Measurements from ENCODE around the gene BARHL2. TPM values are rescaled to one million over a fixed set of nuclear protein-coding genes. Genes with fewer than 3 reads are reported as not detected.

Gene BARHL2
- polyA plus RNA-seq, 4 donors = not detected

GRCh38 chr1:90715309-90715708, 1.8 kb downstream of the BARHL2 start:
- DNase-seq (no peak), FAIRE-seq (no peak)
- peaks cover 0 to 5% (median 0%) of the 10 kb centered on the region in 3 donors for H3K4me1 ChIP-seq (ENCODE audit: control insufficient read depth in 3 of 3, insufficient read depth in 2 of 3, low read depth in 1 of 3, low read length in 2 of 3)
- H3K27me3 ChIP-seq (ENCODE audit: control insufficient read depth in 3 of 3, insufficient read depth in 3 of 3, low read length in 3 of 3) = peaks cover 0 to 90% (median 76%) of the 10 kb centered on the region in 3 donors
- no peak overlapping the region for H3K4me3 ChIP-seq (ENCODE audit: low read depth in 1 of 3, low read length in 3 of 3)
- H3K27ac ChIP-seq (ENCODE audit: low read depth in 1 of 3, low read length in 2 of 3) = no peak overlapping the region
- 2 to 6% (median 4%) methylated on average over 5 of the region's 5 CpGs for WGBS, 3 donors
- no peaks in the 10 kb centered on the region for H3K36me3 ChIP-seq (ENCODE audit: control insufficient read depth in 3 of 3, insufficient read depth in 2 of 3, low read depth in 1 of 3, low read length in 3 of 3)
- no peaks in the 10 kb centered on the region for H3K9me3 ChIP-seq (ENCODE audit: control insufficient read depth in 2 of 2, insufficient read depth in 1 of 2, low read depth in 1 of 2, low read length in 1 of 2)

GRCh38 chr1:90714521-90714951, 2.6 kb downstream of the BARHL2 start:
- FAIRE-seq (no peak), DNase-seq (no peak)
- Histone ChIP-seq H3K4me1 (ENCODE audit: control insufficient read depth in 3 of 3, insufficient read depth in 2 of 3, low read depth in 1 of 3, low read length in 2 of 3) (peaks cover 0 to 5% (median 0%) of the 10 kb centered on the region in 3 donors), H3K4me3 (ENCODE audit: low read depth in 1 of 3, low read length in 3 of 3) (no peak overlapping the region), H3K36me3 (ENCODE audit: control insufficient read depth in 3 of 3, insufficient read depth in 2 of 3, low read depth in 1 of 3, low read length in 3 of 3) (no peaks in the 10 kb centered on the region), H3K9me3 (ENCODE audit: control insufficient read depth in 2 of 2, insufficient read depth in 1 of 2, low read depth in 1 of 2, low read length in 1 of 2) (no peaks in the 10 kb centered on the region), H3K27ac (ENCODE audit: low read depth in 1 of 3, low read length in 2 of 3) (no peak overlapping the region), H3K27me3 (ENCODE audit: control insufficient read depth in 3 of 3, insufficient read depth in 3 of 3, low read length in 3 of 3) (peaks cover under 1 to 90% (median 75%) of the 10 kb centered on the region in 3 donors)
- WGBS, 3 donors = 5 to 11% (median 8%) methylated on average over 14 of the region's 14 CpGs

- no peak for FAIRE-seq
- H3K27me3 ChIP-seq (ENCODE audit: control insufficient read depth in 3 of 3, insufficient read depth in 3 of 3, low read length in 3 of 3) = peaks cover 2 to 89% (median 72%) of the 10 kb centered on the region in 3 donors
- H3K4me1 ChIP-seq (ENCODE audit: control insufficient read depth in 3 of 3, insufficient read depth in 2 of 3, low read depth in 1 of 3, low read length in 2 of 3) = peaks cover 0 to 5% (median 0%) of the 10 kb centered on the region in 3 donors
- no peak overlapping the region for H3K4me3 ChIP-seq (ENCODE audit: low read depth in 1 of 3, low read length in 3 of 3)
- H3K9me3 ChIP-seq (ENCODE audit: control insufficient read depth in 2 of 2, insufficient read depth in 1 of 2, low read depth in 1 of 2, low read length in 1 of 2) = no peaks in the 10 kb centered on the region
- H3K27ac ChIP-seq (ENCODE audit: low read depth in 1 of 3, low read length in 2 of 3) = no peak overlapping the region
- H3K36me3 ChIP-seq (ENCODE audit: control insufficient read depth in 3 of 3, insufficient read depth in 2 of 3, low read depth in 1 of 3, low read length in 3 of 3) = no peaks in the 10 kb centered on the region
- WGBS, 3 donors = 3 to 7% (median 3%) methylated on average over 15 of the region's 15 CpGs
- DNase-seq = no peak
Measured at GRCh38 chr1:90713741-90714509, 3.2 kb downstream of the BARHL2 start.

GRCh38 chr1:90712915-90713730, 4.0 kb downstream of the BARHL2 start:
- Histone ChIP-seq H3K4me1 (ENCODE audit: control insufficient read depth in 3 of 3, insufficient read depth in 2 of 3, low read depth in 1 of 3, low read length in 2 of 3) (peaks cover 0 to 5% (median 0%) of the 10 kb centered on the region in 3 donors), H3K27me3 (ENCODE audit: control insufficient read depth in 3 of 3, insufficient read depth in 3 of 3, low read length in 3 of 3) (peaks cover 2 to 90% (median 71%) of the 10 kb centered on the region in 3 donors), H3K9me3 (ENCODE audit: control insufficient read depth in 2 of 2, insufficient read depth in 1 of 2, low read depth in 1 of 2, low read length in 1 of 2) (no peaks in the 10 kb centered on the region), H3K4me3 (ENCODE audit: low read depth in 1 of 3, low read length in 3 of 3) (no peak overlapping the region), H3K36me3 (ENCODE audit: control insufficient read depth in 3 of 3, insufficient read depth in 2 of 3, low read depth in 1 of 3, low read length in 3 of 3) (no peaks in the 10 kb centered on the region), H3K27ac (ENCODE audit: low read depth in 1 of 3, low read length in 2 of 3) (no peak overlapping the region)
- FAIRE-seq (no peak), DNase-seq (no peak)
- WGBS, 3 donors = 6 to 10% (median 9%) methylated on average over 15 of the region's 15 CpGs

- H3K9me3 ChIP-seq (ENCODE audit: control insufficient read depth in 2 of 2, insufficient read depth in 1 of 2, low read depth in 1 of 2, low read length in 1 of 2) = no peaks in the 10 kb centered on the region
Measured at GRCh38 chr1:90712153-90712856, 4.8 kb downstream of the BARHL2 start.

GRCh38 chr1:90711696-90712095, 5.4 kb downstream of the BARHL2 start:
- Histone ChIP-seq H3K4me1 (ENCODE audit: control insufficient read depth in 3 of 3, insufficient read depth in 2 of 3, low read depth in 1 of 3, low read length in 2 of 3) (no peaks in the 10 kb centered on the region), H3K9me3 (ENCODE audit: control insufficient read depth in 2 of 2, insufficient read depth in 1 of 2, low read depth in 1 of 2, low read length in 1 of 2) (no peaks in the 10 kb centered on the region), H3K36me3 (ENCODE audit: control insufficient read depth in 3 of 3, insufficient read depth in 2 of 3, low read depth in 1 of 3, low read length in 3 of 3) (no peaks in the 10 kb centered on the region), H3K27me3 (ENCODE audit: control insufficient read depth in 3 of 3, insufficient read depth in 3 of 3, low read length in 3 of 3) (peaks cover 8 to 92% (median 74%) of the 10 kb centered on the region in 3 donors), H3K27ac (ENCODE audit: low read depth in 1 of 3, low read length in 2 of 3) (no peak overlapping the region), H3K4me3 (ENCODE audit: low read depth in 1 of 3, low read length in 3 of 3) (no peak overlapping the region)
- DNase-seq (no peak), FAIRE-seq (no peak)
- 4 to 7% (median 7%) methylated on average over 5 of the region's 5 CpGs for WGBS, 3 donors

More at GRCh38 chr1:90712153-90712856, 4.8 kb downstream of the BARHL2 start:
- Histone ChIP-seq H3K27me3 (ENCODE audit: control insufficient read depth in 3 of 3, insufficient read depth in 3 of 3, low read length in 3 of 3) (peaks cover 8 to 92% (median 72%) of the 10 kb centered on the region in 3 donors), H3K36me3 (ENCODE audit: control insufficient read depth in 3 of 3, insufficient read depth in 2 of 3, low read depth in 1 of 3, low read length in 3 of 3) (no peaks in the 10 kb centered on the region), H3K4me1 (ENCODE audit: control insufficient read depth in 3 of 3, insufficient read depth in 2 of 3, low read depth in 1 of 3, low read length in 2 of 3) (peaks cover 0 to 5% (median 0%) of the 10 kb centered on the region in 3 donors), H3K27ac (ENCODE audit: low read depth in 1 of 3, low read length in 2 of 3) (no peak overlapping the region), H3K4me3 (ENCODE audit: low read depth in 1 of 3, low read length in 3 of 3) (no peak overlapping the region)
- 7 to 16% (median 13%) methylated on average over 21 of the region's 21 CpGs for WGBS, 3 donors
- no peak for DNase-seq
- FAIRE-seq = no peak

- Histone ChIP-seq H3K9me3 (ENCODE audit: control insufficient read depth in 2 of 2, insufficient read depth in 1 of 2, low read depth in 1 of 2, low read length in 1 of 2) (no peaks in the 10 kb centered on the region), H3K4me1 (ENCODE audit: control insufficient read depth in 3 of 3, insufficient read depth in 2 of 3, low read depth in 1 of 3, low read length in 2 of 3) (peaks cover 0 to 5% (median 0%) of the 10 kb centered on the region in 3 donors), H3K27ac (ENCODE audit: low read depth in 1 of 3, low read length in 2 of 3) (no peak overlapping the region), H3K36me3 (ENCODE audit: control insufficient read depth in 3 of 3, insufficient read depth in 2 of 3, low read depth in 1 of 3, low read length in 3 of 3) (no peaks in the 10 kb centered on the region), H3K27me3 (ENCODE audit: control insufficient read depth in 3 of 3, insufficient read depth in 3 of 3, low read length in 3 of 3) (peaks cover 13 to 93% (median 74%) of the 10 kb centered on the region in 3 donors), H3K4me3 (ENCODE audit: low read depth in 1 of 3, low read length in 3 of 3) (no peak overlapping the region)
- 4 to 6% (median 4%) methylated on average over 34 to 41 of the region's 41 CpGs for WGBS, 3 donors
- FAIRE-seq = no peak
- DNase-seq = no peak
Measured at GRCh38 chr1:90710579-90711536, 6.2 kb downstream of the BARHL2 start.
